ENCODE results near the gene ZNF322. TPM values are rescaled to one million over a fixed set of nuclear protein-coding genes. Genes with fewer than 3 reads are reported as not detected.

The ZNF322 gene
- polyA plus RNA-seq, 1 donor (not counting 4 experiments of a cell fraction or from before 2014, with no cell fraction given): 7.7 TPM

DNA sequence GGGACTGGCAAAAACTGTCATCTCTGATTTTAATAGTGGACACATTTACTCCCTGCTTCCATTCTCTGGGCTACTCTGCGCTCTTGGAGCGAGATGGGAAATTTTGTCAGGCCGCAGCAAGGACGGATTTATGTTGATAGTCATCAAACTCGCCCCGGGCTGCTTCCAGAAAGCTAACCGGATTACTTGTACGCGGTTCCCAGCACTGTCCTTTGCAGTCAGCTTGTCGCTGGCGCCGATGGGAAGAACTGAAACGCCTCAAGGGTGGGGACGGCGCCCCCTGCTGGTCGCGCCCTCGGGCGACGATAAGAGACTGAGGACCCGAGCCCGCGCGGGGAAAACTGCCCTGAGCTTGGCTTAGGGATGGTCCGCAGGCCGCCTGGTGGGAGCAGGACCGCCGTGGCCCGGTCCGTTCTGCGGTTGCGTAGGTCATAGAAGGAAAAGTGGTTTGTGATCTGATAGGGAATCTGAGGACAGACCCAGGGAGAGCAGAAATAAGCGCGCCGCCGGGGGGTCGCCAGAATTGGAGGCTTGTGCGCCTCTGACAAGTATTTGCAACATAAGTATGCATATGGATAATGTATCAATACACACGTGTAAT is 63.8 kb downstream of the ZNF322 start:
- no peaks in the 10 kb centered on the region for H3K9me3 ChIP-seq (ENCODE audit: control insufficient read depth, low read depth, low read length)
- no peaks in the 10 kb centered on the region for H3K9me1 ChIP-seq (ENCODE audit: control insufficient read depth, extremely low read depth, insufficient read depth, low read length)
- H3K27me3 ChIP-seq (ENCODE audit: control insufficient read depth, extremely low read depth, insufficient read depth, low read length): no peaks in the 10 kb centered on the region
- peak overlapping the region; percentile 93 to 98 (median 96) for H3K4me3 ChIP-seq (ENCODE audit: control insufficient read depth in 2 of 3, extremely low read depth in 1 of 3, insufficient read depth in 2 of 3, low read depth in 1 of 3, low read length in 3 of 3)
- H3K4me2 ChIP-seq (ENCODE audit: control insufficient read depth, extremely low read depth, insufficient read depth, low read depth, low read length): peak overlapping the region; percentile 87
- FAIRE-seq (no peak), DNase-seq (ENCODE audit: low read depth, low spot score) (peak; percentile 72)
- TF ChIP-seq, protein P1, sequence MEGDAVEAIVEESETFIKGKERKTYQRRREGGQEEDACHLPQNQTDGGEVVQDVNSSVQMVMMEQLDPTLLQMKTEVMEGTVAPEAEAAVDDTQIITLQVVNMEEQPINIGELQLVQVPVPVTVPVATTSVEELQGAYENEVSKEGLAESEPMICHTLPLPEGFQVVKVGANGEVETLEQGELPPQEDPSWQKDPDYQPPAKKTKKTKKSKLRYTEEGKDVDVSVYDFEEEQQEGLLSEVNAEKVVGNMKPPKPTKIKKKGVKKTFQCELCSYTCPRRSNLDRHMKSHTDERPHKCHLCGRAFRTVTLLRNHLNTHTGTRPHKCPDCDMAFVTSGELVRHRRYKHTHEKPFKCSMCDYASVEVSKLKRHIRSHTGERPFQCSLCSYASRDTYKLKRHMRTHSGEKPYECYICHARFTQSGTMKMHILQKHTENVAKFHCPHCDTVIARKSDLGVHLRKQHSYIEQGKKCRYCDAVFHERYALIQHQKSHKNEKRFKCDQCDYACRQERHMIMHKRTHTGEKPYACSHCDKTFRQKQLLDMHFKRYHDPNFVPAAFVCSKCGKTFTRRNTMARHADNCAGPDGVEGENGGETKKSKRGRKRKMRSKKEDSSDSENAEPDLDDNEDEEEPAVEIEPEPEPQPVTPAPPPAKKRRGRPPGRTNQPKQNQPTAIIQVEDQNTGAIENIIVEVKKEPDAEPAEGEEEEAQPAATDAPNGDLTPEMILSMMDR (optimal IDR thresholded peaks at IDR 0.05 in 1 of 3, IDR thresholded peaks at IDR 0.05 in 1 of 3, conservative IDR thresholded peaks at IDR 0.05 in 1 of 3; ENCODE audit: extremely low read depth in 1 of 3, insufficient read depth in 2 of 3, low read length in 3 of 3): peak; percentile 75 to 93 (median 77)
- TF ChIP-seq EZH2 (IDR thresholded peaks at IDR 0.05; ENCODE audit: low read length): no peak
- no peaks in the 10 kb centered on the region for H4K20me1 ChIP-seq (ENCODE audit: control insufficient read depth, extremely low read depth, insufficient read depth, low read length)
- H3K9ac ChIP-seq (ENCODE audit: control insufficient read depth, extremely low read depth, insufficient read depth, low read length): peak overlapping the region; percentile 61
- peak overlapping the region; percentile 85 for H3K27ac ChIP-seq (ENCODE audit: control insufficient read depth, insufficient read depth, low read length)
- H3K79me2 ChIP-seq (ENCODE audit: control insufficient read depth, insufficient read depth, low read length): peaks cover 20% of the 10 kb centered on the region
- dilution Hi-C loops (cut with MboI; ENCODE audit: extremely low pct_ligation_motif_present, low sequenced_read_pairs): no loop called here
- peak overlapping the region; percentile 48 for H2AFZ ChIP-seq (ENCODE audit: control insufficient read depth, low read length)
- peaks cover 22% of the 10 kb centered on the region for H3K4me1 ChIP-seq (ENCODE audit: control insufficient read depth, extremely low read depth, insufficient read depth, low read length)
- peaks cover 8 to 15% of the 10 kb centered on the region in 2 experiments for H3K36me3 ChIP-seq (ENCODE audit: control insufficient read depth in 2 of 2, extremely low read depth in 1 of 2, insufficient read depth in 2 of 2, low read length in 2 of 2)

GRCh38 chr6:26594730-26595632 is 64.6 kb downstream of the ZNF322 start:
- Histone ChIP-seq H3K36me3 (ENCODE audit: control insufficient read depth in 2 of 2, extremely low read depth in 1 of 2, insufficient read depth in 2 of 2, low read length in 2 of 2) (peaks cover 8 to 15% of the 10 kb centered on the region in 2 experiments), H2AFZ (ENCODE audit: control insufficient read depth, low read length) (peak overlapping the region; percentile 48), H3K9ac (ENCODE audit: control insufficient read depth, extremely low read depth, insufficient read depth, low read length) (peak overlapping the region; percentile 61), H3K79me2 (ENCODE audit: control insufficient read depth, insufficient read depth, low read length) (peaks cover 20% of the 10 kb centered on the region), H3K4me3 (ENCODE audit: control insufficient read depth in 2 of 3, extremely low read depth in 1 of 3, insufficient read depth in 2 of 3, low read depth in 1 of 3, low read length in 3 of 3) (peak overlapping the region in 2 of 3 experiments; percentile 96 to 98), H3K27me3 (ENCODE audit: control insufficient read depth, extremely low read depth, insufficient read depth, low read length) (no peaks in the 10 kb centered on the region), H4K20me1 (ENCODE audit: control insufficient read depth, extremely low read depth, insufficient read depth, low read length) (no peaks in the 10 kb centered on the region), H3K27ac (ENCODE audit: control insufficient read depth, insufficient read depth, low read length) (no peak overlapping the region), H3K4me1 (ENCODE audit: control insufficient read depth, extremely low read depth, insufficient read depth, low read length) (peaks cover 22% of the 10 kb centered on the region), H3K9me1 (ENCODE audit: control insufficient read depth, extremely low read depth, insufficient read depth, low read length) (no peaks in the 10 kb centered on the region), H3K9me3 (ENCODE audit: control insufficient read depth, low read depth, low read length) (no peaks in the 10 kb centered on the region), H3K4me2 (ENCODE audit: control insufficient read depth, extremely low read depth, insufficient read depth, low read depth, low read length) (peak overlapping the region; percentile 87)
- TF ChIP-seq EZH2 (IDR thresholded peaks at IDR 0.05; ENCODE audit: low read length): no peak
- TF ChIP-seq, protein P1 (optimal IDR thresholded peaks at IDR 0.05 in 1 of 3, IDR thresholded peaks at IDR 0.05 in 1 of 3, conservative IDR thresholded peaks at IDR 0.05 in 1 of 3; ENCODE audit: extremely low read depth in 1 of 3, insufficient read depth in 2 of 3, low read length in 3 of 3): no peak
- dilution Hi-C loops (cut with MboI; ENCODE audit: extremely low pct_ligation_motif_present, low sequenced_read_pairs): no loop called here
- FAIRE-seq: no peak
- peak; percentile 76 for DNase-seq (ENCODE audit: low read depth, low spot score)

Data from keratinocyte (primary cell).